Gastroesophageal sphincter (tissue), 3 donors: Measurements from ENCODE around the gene MSH5.

Experiments used
- CTCF ChIP-seq, 4 experiments: fragments of 200-600 bp in 2 of 4; fragments of 450-650 bp in 2 of 4; sonication (generic) in 1 of 4; IDR thresholded peaks; one replicate each; pipeline ENCODE4 v1.5.1; 2017 to 2019; ENCODE audit warnings: antibody characterized with exemption in 4 of 4, mild to moderate bottlenecking in 2 of 4, moderate library complexity in 2 of 4
- EP300 ChIP-seq: sonication (generic); formaldehyde crosslinking; IDR thresholded peaks from one replicate; pipeline ENCODE4 v1.6.1; 2017; ENCODE audit warnings: antibody characterized with exemption, mild to moderate bottlenecking
- POLR2A ChIP-seq, 2 donors: fragments of 450-650 bp; IDR thresholded peaks; one replicate each; pipeline ENCODE4 v1.6.1; 2017; ENCODE audit warnings: antibody characterized with exemption in 2 of 2, mild to moderate bottlenecking in 2 of 2, moderate library complexity in 1 of 2
- POLR2AphosphoS5 ChIP-seq: sonication (generic); formaldehyde crosslinking; IDR thresholded peaks from one replicate; pipeline ENCODE4 v1.6.1; 2017; ENCODE audit warnings: antibody characterized with exemption

GRCh38 chr6:31719001-31719400, 20.8 kb upstream of the MSH5 start:
- no peak for TF ChIP-seq CTCF (IDR thresholded peaks at IDR 0.05)
- TF ChIP-seq POLR2A (IDR thresholded peaks at IDR 0.05): no peak
- TF ChIP-seq POLR2AphosphoS5: no peak
- TF ChIP-seq EP300: no peak
